ENCODE data around the gene SLC10A3.

The SLC10A3 gene

DNA sequence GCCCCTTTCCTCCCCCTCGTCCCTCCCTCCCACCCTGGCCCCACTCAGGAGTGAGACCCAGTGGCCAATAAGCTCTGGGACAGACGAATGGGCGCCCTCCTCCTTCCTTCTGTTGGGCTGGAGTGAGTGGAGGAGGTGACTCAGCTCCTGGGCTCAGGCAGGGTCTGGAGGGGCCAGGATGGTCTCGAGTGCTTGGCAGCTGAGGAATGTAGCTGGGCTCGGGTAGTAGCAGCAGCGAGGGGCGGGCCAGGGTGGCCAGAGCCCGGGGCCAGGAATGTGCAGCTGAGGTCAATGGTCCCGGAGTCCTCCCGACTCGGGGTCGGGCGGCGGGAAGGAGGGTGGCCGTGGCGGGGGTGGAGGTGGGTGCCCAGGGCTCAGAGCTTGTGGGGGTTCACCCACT lies 41.2 kb upstream of the SLC10A3 start:
- peaks cover 9% of the 10 kb centered on the region for H3K36me3 ChIP-seq (replicated peaks)
- H3K27ac ChIP-seq = no peak overlapping the region
- no peak for DNase-seq
- TF ChIP-seq, protein P1, sequence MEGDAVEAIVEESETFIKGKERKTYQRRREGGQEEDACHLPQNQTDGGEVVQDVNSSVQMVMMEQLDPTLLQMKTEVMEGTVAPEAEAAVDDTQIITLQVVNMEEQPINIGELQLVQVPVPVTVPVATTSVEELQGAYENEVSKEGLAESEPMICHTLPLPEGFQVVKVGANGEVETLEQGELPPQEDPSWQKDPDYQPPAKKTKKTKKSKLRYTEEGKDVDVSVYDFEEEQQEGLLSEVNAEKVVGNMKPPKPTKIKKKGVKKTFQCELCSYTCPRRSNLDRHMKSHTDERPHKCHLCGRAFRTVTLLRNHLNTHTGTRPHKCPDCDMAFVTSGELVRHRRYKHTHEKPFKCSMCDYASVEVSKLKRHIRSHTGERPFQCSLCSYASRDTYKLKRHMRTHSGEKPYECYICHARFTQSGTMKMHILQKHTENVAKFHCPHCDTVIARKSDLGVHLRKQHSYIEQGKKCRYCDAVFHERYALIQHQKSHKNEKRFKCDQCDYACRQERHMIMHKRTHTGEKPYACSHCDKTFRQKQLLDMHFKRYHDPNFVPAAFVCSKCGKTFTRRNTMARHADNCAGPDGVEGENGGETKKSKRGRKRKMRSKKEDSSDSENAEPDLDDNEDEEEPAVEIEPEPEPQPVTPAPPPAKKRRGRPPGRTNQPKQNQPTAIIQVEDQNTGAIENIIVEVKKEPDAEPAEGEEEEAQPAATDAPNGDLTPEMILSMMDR (IDR thresholded peaks at IDR 0.05; ENCODE audit: low read depth, low read length, missing control alignments) = no peak
- in situ Hi-C loops (cut with HindIII; ENCODE audit: low pct_ligation_motif_present, low sequenced_read_pairs) = no loop called here
- no peaks in the 10 kb centered on the region for H3K27me3 ChIP-seq (replicated peaks)
- H3K4me3 ChIP-seq (ENCODE audit: low read depth, low read length) = no peak overlapping the region

- H3K27me3 ChIP-seq (replicated peaks) = no peaks in the 10 kb centered on the region
- in situ Hi-C loops (cut with HindIII; ENCODE audit: low pct_ligation_motif_present, low sequenced_read_pairs) = no loop called here
- H3K27ac ChIP-seq = no peak overlapping the region
- H3K4me3 ChIP-seq (ENCODE audit: low read depth, low read length) = no peak overlapping the region
- H3K36me3 ChIP-seq (replicated peaks) = peaks cover 9% of the 10 kb centered on the region
- no peak for DNase-seq
- TF ChIP-seq, protein P1 (IDR thresholded peaks at IDR 0.05; ENCODE audit: low read depth, low read length, missing control alignments) = no peak
Measured at GRCh38 chrX:154530286-154530685, 39.9 kb upstream of the SLC10A3 start.

DNA sequence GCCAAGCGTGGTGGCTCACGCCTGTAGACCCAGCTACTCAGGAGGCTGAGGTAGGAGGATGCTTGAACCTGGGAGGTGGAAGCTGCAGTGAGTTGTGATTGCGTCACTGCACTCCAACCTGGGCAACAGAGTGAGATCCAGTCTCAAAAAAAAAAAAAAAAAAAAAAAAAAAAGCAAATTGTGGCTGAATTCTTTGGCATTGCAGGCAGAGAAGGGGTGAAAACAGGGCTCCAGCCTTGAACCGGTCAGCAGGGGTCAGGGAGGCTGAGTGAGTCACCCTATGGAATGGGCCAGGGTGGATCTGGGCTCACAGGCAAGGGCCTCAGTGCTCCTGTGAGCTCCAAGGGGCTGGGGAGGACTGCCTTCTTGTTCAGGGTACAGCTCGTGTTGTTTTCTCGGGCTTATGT lies 38.8 kb upstream of the SLC10A3 start:
- Histone ChIP-seq H3K27me3 (replicated peaks) (no peaks in the 10 kb centered on the region), H3K27ac (no peak overlapping the region), H3K4me3 (ENCODE audit: low read depth, low read length) (no peak overlapping the region), H3K36me3 (replicated peaks) (peaks cover 9% of the 10 kb centered on the region)
- TF ChIP-seq, protein P1 (IDR thresholded peaks at IDR 0.05; ENCODE audit: low read depth, low read length, missing control alignments) = no peak
- in situ Hi-C loops (cut with HindIII; ENCODE audit: low pct_ligation_motif_present, low sequenced_read_pairs) = no loop called here
- DNase-seq = no peak

DNA sequence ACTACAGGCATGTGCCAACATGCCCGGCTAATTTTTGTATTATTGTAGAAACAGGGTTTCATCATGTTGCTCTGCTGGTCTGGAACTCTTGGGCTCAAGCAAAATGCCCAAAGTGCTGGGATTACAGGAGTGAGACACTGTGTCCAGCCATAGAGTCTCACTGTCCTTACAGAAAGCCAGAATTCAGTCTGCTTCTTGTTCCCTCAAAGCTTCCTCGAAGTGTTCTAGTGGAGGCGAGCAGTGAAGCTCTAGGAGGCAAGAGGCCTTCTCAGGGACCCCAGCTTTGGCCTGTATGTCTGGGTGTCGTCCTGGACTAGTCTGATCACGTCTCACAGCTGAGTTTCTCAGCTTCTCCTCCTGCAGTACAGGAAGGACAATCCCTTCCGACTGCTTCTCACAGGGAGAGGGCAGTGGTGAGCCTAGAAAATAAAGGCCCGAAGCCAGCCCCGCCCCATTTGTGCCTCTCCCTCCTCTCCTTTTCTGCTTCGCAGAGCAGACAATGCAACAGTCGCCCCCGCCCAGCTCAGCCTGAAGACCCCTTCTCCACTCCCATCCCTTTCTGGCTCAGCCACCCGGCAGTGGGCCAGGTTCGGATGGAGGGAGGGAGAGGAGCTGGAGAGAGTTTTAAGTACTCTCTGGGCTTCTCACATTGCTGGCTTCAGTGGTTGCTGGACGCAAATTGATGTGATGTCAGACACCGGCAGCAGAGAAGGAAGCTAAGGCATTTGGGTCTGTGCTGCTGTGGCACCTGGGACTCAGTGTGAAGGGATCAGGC lies 36.7 kb upstream of the SLC10A3 start:
- TF ChIP-seq, protein P1 (IDR thresholded peaks at IDR 0.05; ENCODE audit: low read depth, low read length, missing control alignments) = peak; percentile 72
- Histone ChIP-seq H3K27me3 (replicated peaks) (no peaks in the 10 kb centered on the region), H3K4me3 (ENCODE audit: low read depth, low read length) (peak overlapping the region; percentile 39), H3K36me3 (replicated peaks) (no peaks in the 10 kb centered on the region), H3K27ac (no peak overlapping the region)
- peak; percentile 75 for DNase-seq
- in situ Hi-C loops (cut with HindIII; ENCODE audit: low pct_ligation_motif_present, low sequenced_read_pairs) = no loop called here

DNA sequence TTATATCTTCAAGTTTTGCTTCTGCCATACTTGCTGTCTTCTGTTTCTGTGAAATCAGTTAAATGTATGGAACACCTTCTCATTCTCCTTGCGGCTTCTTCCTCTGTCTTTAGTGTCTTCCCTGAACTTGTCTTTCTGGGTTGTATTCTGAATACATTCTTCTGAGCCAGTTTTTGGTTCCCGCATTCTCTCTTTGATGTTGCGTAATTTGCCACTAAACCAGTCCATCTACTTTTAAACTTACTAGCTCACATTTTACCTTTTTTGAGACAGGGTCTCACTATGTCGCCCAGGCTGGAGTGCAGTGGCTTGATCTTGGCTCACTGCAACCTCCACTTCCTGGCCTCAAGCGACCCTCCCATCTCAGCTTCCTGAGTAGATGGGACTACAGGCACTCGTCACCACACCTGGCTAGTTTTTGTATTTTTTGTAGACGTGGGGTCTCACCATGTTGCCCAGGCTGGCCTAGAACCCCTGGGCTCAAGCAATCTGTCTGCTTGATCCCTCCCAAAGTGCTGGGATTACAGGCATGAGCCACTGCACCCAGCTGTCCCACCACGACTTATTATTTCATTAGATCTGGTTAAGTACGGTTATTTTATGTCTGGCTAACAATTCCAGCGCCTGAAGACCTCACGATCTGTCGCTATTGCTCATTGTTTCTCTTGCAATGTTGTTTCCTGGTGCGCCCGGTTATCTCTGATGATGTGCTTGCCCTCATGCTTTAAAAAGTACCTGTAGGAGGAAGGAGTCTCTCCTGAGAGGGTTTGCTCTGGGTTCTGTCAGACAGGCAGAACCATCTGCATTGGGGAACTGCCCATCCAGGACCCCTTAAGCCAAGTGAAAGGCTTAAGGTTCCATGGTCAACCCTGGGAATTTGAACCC lies 35.4 kb upstream of the SLC10A3 start:
- in situ Hi-C loops (cut with HindIII; ENCODE audit: low pct_ligation_motif_present, low sequenced_read_pairs) = no loop called here
- H3K27me3 ChIP-seq (replicated peaks) = no peaks in the 10 kb centered on the region
- DNase-seq = no peak
- TF ChIP-seq, protein P1 (IDR thresholded peaks at IDR 0.05; ENCODE audit: low read depth, low read length, missing control alignments) = no peak
- H3K4me3 ChIP-seq (ENCODE audit: low read depth, low read length) = no peak overlapping the region
- no peak overlapping the region for H3K27ac ChIP-seq
- no peaks in the 10 kb centered on the region for H3K36me3 ChIP-seq (replicated peaks)

All from brain microvascular endothelial cell (primary cell).